ENCODE results near the gene BLOC1S6.

BLOC1S6 gene

DNA sequence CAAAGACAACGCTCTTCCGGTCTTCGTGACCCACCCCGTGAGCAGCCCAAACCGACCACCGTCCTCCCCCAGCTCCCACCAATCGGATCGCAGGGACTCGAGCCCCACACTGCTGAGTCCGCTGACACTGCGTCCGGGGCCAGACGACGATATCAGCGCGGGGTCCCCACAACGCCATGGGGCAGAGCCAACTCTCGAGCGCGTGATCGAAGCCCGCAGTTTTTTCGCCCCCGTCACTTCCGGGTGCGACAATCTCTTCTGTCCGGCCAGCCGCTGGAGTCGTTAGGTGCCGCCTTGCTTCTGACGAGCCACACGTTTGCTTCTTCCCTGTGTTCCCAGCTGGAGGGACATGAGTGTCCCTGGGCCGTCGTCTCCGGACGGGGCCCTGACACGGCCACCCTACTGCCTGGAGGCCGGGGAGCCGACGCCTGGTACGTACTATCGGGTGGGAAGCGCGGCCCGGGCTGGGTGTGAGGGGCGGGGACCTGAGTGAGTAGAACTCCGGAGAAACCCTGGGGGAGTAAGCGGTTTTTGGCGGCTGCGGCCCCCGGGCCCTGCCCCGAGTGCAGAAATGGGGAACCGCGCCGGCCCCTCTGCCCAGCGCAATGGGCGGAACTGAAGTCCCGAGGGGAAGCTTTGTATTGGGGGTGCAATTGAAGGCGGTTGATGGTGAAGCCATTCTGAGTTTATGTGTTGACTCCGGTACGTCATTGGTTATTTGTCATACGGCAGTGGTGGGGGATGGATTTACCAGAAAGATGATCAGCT is at the start of gene BLOC1S6:
BLOC1S6 (plus strand) TSS at position 285 of the 768 bp plus-strand sequence; CDS start at position 350, 65 bp downstream.
- DNase-seq (ENCODE audit: low read depth): peak; percentile 86

DNA sequence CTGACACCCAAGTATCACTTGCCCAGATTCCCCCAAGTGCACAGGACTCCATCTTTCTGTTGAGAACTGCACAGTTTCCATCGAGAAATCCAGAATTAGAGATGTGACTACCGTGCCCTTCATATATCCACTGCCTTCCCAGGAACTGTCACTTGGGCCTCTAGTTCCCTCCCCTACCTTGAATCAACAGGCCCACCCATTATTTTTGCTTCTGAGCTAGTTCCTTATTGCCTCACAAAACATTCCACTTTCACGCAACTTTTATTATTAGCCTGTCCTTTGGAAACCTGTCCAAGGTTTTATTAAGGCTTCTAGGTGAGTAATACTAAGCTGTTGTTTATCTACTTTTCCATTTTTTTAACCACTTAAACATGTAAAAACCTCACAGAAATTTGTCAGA is 47.5 kb upstream of the BLOC1S6 start:
- no peak for DNase-seq (ENCODE audit: low read depth)

DNA sequence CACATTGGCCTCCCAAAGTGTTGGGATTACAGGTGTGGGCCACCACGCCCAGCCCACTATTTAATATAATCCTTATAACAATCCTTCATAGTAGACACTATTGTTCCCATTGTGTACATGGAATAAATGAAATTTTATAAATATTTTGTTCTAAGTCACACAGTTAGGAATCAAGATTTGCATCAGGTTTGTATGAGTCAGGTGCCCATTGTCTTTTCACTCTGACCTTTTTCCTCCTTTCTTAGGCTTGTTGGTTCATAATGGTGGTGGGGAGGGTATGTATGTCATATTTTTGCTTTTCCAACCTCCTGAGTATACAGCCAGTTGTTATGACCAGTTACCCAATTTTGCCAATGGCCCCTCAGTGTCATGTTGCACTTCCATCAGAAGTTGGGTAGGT is 46.6 kb upstream of the BLOC1S6 start:
- DNase-seq (ENCODE audit: low read depth): no peak

GRCh38 chr15:45543051-45543450 is 44.1 kb upstream of the BLOC1S6 start:
- DNase-seq (ENCODE audit: low read depth): no peak

GRCh38 chr15:45544266-45545023 is 42.7 kb upstream of the BLOC1S6 start:
- no peak for DNase-seq (ENCODE audit: low read depth)

DNA sequence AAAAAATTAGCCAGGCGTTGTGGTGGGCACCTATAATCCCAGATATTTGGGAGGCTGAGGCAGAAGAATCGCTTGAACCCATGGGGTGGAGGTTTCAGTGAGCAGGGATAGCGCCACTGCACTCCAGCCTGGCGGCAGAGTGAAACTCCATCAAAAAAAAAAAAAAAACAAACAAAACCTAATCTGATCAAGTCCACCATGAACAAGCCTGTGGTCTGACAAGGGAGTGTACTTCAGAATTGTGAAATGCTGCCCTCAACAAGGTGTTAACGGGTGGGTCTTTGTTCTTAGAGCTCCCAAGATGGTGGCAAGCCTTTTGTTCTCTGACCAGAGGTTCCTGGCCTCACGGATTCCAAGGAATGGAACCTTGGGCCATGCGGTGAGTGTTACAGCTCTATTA is 40.4 kb upstream of the BLOC1S6 start:
- no peak for DNase-seq (ENCODE audit: low read depth)

GRCh38 chr15:45548753-45549520 is 38.2 kb upstream of the BLOC1S6 start:
- DNase-seq (ENCODE audit: low read depth): no peak

- DNase-seq (ENCODE audit: low read depth): no peak
These were observed 37.5 kb upstream of the BLOC1S6 start for GRCh38 chr15:45549541-45550220.

- no peak for DNase-seq (ENCODE audit: low read depth)
These were observed 36.7 kb upstream of the BLOC1S6 start for GRCh38 chr15:45550436-45550835.

GRCh38 chr15:45551676-45552075 is 35.5 kb upstream of the BLOC1S6 start:
- no peak for DNase-seq (ENCODE audit: low read depth)

DNA sequence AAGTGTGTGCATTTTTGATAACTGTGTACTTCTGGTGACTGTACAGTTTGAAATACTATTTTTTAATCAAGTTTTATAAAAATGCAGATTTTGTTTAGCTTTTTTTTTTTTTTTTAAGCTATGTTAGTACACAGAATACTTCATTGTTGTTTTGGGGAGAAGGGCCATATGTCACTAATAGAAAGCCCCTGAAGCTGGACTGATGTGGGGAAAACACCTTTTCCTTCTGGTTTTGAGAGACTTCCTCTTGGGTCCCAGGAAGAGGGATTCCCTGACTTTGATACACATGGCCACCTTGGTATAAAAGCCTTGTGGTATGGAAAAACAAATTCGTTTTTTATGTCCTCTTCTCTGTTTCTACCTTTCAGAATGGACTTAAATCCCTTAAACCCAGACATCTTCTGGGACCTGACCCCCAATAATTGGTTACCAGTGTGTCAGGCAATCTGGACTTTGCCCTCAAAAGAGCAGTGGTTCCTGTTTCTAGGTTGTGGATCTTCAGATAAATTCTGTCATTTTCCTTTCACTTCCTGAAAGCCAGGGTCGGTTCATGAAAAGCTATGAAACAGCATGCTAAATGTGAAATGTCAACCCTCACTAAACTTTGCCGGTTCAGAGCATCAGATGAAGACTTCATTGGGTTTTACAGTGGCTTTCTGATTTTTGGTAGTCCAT is 31.1 kb upstream of the BLOC1S6 start:
- DNase-seq (ENCODE audit: low read depth): no peak

- DNase-seq (ENCODE audit: low read depth): no peak
These were observed 14.6 kb upstream of the BLOC1S6 start for GRCh38 chr15:45572617-45573016.

- DNase-seq (ENCODE audit: low read depth): no peak
These were observed 13.1 kb upstream of the BLOC1S6 start for GRCh38 chr15:45573961-45574629.

DNA sequence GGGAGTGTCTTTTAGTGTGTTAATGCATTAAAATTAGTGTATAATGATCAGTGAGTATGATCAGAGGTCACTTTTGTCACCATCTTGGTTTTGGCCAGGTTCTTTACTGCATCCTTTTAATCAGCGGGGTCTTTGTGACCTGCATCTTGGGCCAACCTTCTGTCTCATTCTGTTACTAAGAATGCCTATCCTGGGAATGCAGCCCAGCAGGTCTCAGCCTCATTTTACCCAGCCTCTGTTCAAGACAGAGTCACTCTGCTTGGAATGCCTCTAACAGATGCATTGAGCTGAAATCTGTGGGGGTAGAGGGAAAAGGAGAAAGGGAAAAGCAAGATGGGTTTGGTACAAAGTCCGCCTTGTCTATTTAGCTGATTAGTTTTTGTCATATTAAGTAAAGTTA is 5.3 kb upstream of the BLOC1S6 start:
- no peak for DNase-seq (ENCODE audit: low read depth)

DNA sequence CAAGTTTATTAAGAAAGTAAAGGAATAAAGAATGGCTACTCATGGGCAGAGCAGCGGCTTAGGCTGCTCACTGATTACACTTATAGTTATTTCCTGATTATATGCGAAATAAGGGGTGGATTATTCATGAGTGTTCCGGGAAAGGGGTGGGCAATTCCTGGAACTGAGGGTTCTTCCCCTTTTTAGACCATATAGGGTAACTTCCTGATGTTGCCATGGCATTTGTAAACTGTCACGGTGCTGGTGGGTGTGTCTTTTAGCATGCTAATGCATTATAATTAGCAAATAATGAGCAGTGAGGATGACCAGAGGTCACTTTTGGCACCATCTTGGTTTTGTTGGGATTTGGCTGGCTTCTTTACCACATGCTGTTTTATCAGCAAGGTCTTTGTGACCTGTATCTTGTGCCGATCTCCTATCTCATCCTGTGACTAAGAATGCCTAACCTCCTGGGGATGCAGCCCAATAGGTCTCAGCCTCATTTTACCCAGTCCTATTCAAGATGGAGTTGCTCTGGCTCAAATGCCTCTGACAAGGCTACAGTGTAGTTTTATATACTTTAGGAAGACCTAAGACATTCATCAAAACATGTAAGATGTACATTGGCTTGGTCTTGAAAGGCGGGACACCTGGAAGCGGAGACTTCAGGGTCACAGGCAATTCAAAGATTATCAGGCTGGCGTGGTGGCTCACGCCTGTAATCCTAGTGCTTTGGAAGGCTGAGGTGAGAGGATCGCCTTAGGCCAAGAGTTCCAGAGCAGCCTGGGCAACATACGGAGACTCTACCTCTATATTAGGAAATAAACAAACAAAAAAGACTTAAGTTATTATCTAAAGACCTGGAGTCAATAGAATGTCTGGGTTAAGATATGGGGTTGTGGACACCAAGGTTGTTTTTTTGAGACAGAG is 3.2 kb upstream of the BLOC1S6 start:
- DNase-seq (ENCODE audit: low read depth): no peak

DNA sequence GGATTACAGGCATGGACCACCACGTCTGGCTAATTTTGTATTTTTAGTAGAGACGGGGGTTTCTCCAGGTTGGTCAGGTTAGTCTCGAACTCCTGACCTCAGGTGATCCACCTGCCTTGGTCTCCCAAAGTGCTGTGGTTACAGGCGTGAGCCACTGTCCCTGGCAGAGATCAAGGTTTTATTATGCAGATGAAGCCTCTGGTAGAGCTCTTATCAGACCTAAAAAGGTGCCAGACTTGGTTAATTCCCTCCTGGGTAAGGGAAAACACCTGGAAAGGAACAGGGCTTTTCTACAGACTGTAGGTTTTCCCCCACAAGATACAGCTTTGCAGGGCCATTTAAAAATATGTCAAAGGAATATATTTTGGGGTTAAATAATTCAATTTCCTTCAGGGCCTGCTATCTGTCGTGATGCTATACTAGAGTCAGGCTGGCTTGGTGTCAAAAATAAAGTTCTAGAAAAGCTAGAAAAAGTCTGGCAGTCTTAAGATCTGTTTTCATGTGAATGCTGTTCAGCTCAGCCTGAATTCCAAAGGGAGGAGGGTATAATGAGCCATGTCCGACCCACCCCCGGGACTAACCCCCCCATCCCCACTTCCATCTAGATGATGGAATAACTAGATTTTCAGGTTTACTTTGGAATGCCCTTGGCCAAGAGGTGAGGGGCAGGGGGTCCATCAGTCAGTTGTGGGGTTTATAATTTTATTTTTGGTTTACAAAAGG is 1.9 kb upstream of the BLOC1S6 start:
- DNase-seq (ENCODE audit: low read depth): no peak

DNA sequence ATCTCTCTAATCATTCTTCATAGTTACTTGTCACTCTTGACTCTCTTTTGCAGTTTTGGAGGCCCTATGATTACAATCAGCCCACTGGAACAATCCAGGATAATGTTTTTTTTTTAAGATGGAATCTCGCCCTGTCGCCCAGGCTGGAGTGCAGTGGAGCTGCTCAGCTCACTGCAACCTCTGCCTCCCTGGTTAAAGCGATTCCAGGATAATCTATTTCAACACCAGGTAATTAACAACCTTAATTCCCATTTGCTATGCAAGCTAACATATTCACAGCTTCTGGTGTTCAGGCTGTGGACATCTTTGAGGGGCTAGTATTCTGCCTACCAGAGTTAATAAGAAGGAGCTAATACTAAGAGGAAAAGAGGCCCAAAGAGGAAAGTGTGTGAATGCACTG is 1.1 kb upstream of the BLOC1S6 start:
- no peak for DNase-seq (ENCODE audit: low read depth)

DNA sequence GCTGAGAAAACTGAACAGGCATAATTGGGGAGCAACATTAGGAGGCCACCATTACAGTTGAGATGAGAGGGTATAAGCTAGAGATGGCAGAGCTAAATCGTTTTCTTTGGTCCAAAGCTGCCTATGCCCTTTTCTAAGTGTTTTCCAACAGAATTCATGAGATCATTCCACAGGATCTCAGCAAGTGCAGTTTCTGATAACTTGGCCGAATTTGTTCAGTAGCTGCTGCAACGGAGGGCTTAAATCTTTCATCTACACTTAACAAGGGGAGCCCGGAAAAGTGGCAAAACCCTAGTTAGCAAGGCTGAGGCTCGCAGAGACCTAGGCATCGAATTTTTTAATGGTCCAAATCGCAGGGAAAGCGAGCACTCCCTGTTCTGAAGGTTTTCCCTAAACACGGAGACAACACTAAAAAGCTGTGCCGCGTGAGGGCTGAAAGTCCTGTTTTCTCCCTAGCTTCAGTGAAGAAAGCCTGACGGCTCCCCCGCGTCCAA is 531 bp upstream of the BLOC1S6 start:
- no peak for DNase-seq (ENCODE audit: low read depth)

- no peak for DNase-seq (ENCODE audit: low read depth)
These were observed 638 bp downstream of the BLOC1S6 start for GRCh38 chr15:45587863-45588170.

Measured in CMK (cell line).